SW480 (cell line): ENCODE results near the gene CDS2.

Experiments used
- DNase-seq: peaks from one replicate; pipeline ENCODE4 v3.0.0-alpha.2; 2016; ENCODE audit warnings: low spot score

The CDS2 gene

GRCh38 chr20:5119435-5120184 is 7.2 kb upstream of the CDS2 start, which contains the start of gene PCNA:
TSS of gene PCNA (minus strand) at chr20:5119958. CDS start at chr20:5119798, 160 bp downstream.
- DNase-seq = peak; percentile 99

GRCh38 chr20:5120185-5120476 is 6.7 kb upstream of the CDS2 start:
- DNase-seq = no peak

- no peak for DNase-seq
These were observed 3.9 kb upstream of the CDS2 start for GRCh38 chr20:5122873-5123260.

- peak; percentile 69 for DNase-seq
These were observed 523 bp downstream of the CDS2 start for GRCh38 chr20:5127204-5127858.

- DNase-seq = no peak
These were observed 1.1 kb downstream of the CDS2 start for GRCh38 chr20:5127859-5128424.

DNA sequence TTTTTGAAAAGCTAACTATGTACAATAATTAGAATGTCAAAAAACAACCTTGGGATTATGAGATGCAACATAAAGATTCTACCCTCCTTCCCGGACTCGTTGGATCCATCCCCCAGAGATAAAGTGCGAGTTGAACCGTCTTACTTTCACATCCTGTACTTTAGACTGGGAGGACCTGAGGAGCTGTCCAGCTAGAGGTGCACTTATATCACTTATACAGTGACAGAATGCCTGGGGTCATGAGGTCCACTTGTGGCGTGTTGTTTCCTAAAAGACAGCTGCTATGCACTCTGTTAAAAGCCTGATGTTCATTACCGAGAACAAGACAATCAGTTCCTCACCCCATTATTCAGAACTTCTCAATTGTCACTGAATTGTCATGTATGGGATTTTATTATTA is 2.1 kb downstream of the CDS2 start:
- DNase-seq = no peak

GRCh38 chr20:5131502-5131901 is 4.7 kb downstream of the CDS2 start:
- no peak for DNase-seq

DNA sequence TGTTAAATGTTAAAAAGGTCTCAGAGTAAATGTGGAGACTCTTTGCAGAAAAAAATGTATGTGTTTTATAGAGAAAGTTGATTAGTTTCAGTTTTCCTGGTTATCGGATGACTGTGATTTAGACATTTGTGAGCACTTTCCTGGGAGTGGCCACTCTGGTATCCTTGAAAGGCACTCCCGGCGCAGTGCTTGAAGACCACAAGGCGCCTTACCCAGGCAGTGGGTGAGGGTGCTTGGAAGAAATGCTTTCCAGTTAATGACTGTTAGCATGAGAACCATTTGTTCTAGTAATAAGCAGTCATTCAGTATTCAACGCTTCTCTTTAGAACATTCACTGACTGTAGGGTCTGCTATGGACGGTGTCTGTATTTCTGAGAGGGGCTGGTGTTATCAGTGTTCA is 7.2 kb downstream of the CDS2 start:
- DNase-seq = no peak

- DNase-seq = no peak
These were observed 8.7 kb downstream of the CDS2 start for GRCh38 chr20:5135363-5136012.

DNA sequence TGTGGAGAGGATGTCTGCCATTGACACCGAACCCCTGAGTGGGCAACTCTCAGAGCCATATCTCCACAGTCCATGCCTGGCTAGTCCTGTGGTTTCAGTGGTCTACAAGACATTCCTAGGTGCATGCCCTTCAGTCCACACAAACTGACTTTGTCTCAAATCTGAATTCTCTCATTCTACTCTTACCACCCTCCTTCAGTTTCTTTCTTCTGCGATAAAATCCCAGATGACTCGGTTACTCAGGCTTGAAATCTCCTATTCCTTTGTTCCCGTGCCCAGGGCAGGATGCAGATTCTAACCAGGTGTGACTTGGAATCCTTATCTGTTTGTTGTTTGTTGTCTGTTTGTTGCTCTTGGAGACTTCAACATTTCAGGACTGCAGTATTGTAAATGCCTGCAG is 9.3 kb downstream of the CDS2 start:
- peak; percentile 30 for DNase-seq

DNA sequence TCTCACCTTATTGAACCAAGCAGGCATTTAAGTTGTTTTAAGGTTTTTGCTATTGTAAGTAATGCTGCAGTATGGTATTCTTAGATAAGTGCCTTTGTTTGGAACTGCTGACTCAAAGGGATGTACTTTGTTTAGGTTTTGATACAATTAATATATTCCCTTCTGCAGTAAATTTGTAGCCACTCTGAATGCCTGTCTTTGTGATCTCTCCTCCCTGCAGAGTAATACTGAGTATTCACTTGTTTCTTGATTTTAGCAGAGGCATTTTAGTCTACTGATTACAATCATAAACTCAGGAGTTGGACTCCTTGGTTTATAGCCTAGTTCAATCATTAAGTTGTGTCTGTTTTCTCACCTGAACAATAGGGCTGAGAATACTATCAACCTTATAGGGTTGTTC is 13.4 kb downstream of the CDS2 start:
- no peak for DNase-seq

GRCh38 chr20:5141615-5142014 is 14.8 kb downstream of the CDS2 start:
- DNase-seq = no peak

GRCh38 chr20:5143851-5144250 is 17.0 kb downstream of the CDS2 start:
- no peak for DNase-seq

DNA sequence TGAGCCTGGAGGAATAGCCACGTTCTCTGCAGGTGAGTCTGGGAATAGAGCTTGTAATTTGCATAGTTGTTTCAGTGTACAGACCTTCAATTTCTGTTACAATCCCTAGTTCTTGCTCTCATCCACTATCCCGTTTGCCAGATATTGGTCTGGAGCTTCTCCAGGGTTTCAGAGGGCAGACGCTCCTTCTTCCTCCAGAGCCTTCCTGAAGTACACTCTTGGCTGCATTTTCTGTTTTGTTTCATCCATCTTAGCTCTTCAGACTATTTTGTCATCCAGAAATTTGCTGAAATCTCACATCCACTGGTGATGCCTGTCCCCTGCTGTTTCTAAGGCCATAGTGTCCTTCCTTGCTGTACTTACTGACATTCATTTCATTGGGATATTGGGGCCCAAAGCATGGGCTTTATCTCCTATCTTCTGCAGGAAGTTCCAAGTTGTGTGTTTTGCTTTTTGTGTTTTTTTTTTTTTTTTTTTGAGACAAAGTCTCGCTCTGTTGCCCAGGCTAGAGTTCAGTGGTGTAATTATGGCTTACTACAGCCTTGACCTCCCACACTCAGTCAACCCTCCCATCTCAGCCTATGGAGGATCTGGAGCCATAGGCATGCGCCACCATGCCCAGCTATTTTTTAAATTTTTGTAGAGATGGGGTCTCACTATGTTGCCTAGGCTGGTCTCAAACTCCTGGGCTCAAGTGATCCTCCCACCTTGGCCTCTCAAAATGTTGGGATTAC is 18.7 kb downstream of the CDS2 start:
- DNase-seq = no peak

DNA sequence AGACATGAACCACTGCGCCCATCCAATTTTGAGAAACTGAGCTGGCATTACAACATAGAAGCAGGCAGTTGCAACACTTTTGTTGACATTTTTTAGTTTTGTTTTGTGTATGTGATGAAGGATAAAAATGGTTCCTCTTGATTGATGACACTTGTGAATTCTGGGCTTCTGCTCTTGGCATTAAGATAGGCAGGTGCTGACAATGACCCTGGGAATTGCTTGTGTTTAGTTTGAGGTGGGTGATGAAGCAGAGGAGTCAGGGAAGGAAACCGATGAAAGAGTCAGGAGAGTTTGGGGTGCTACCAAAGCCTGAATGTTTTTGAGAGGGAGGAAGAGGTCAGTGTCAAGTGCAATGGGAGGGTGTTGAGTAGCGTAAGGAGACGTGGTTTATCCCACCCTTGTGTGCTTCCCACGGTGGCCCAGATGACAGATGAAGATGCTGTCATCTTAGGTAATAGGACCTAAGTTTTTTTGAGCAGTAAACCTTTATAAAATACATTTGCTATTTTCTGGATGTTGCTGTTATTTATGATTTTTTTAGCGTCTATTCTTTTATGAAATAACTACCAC is 19.4 kb downstream of the CDS2 start:
- no peak for DNase-seq

- no peak for DNase-seq
These were observed 20.2 kb downstream of the CDS2 start for GRCh38 chr20:5146871-5147592.

GRCh38 chr20:5148581-5148980 is 21.8 kb downstream of the CDS2 start:
- no peak for DNase-seq

GRCh38 chr20:5149892-5150225 is 23.1 kb downstream of the CDS2 start:
- no peak for DNase-seq

GRCh38 chr20:5150226-5151076 is 23.6 kb downstream of the CDS2 start:
- DNase-seq = no peak

GRCh38 chr20:5153152-5153467 is 26.3 kb downstream of the CDS2 start:
- DNase-seq = no peak
